Activated CD4-positive, alpha-beta T cell treated with anti-CD3 and anti-CD28 coated beads, Interleukin-2, Interleukin-6, amounts not matched to agents 100 ng/mL and 50 ng/mL, durations not matched to agents 16 hours and 8 hours (primary cell): ENCODE measurements around the gene TNFAIP8L1.

Experiments used
- DNase-seq: peaks from one replicate; pipeline ENCODE4 v3.0.0-alpha.2; 2020

The TNFAIP8L1 gene

DNA sequence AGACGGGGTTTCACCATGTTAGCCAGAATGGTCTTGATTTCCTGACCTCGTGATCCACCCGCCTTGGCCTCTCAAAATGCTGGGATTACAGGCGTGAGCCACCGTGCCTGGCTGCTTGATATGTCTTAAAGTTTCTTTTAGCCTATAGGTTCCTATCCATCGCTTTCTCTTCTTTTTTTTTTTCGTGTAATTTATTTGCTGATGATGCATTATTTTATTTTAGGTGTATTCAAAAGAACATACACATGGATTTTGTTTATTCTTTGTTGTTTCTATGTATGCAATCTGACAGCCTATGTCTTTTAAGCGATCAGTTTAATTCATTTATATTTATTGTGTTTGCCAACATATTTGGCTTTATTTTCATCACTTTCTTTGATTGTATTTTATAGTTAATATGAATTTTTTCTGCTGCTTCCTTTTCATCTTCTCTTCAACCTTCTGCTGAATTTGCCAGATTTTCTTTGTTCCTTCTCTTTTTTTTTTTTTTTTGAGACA lies 26.0 kb upstream of the TNFAIP8L1 start:
- no peak for DNase-seq

DNA sequence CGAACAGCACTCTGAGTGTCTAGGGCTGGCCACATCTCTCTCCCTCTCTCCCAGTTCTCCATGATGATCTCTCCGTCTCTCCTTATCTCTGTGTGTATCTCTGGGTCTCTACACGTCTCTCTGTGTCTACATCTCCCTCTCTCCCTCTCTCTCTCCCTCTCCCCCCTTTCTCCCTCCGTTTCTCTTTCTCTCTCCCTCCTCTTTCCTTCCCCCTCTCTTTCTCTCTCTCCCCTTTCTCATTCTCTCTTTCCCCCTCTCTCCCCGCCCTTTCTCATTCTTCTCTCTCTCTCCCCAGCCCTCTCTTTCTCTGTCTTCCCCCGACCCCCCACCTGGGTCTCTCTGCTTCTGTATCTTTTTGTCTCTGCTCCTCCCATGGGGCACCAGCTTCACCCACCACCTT lies 21.3 kb upstream of the TNFAIP8L1 start:
- DNase-seq: no peak

GRCh38 chr19:4619668-4620294 lies 19.5 kb upstream of the TNFAIP8L1 start:
- no peak for DNase-seq

DNA sequence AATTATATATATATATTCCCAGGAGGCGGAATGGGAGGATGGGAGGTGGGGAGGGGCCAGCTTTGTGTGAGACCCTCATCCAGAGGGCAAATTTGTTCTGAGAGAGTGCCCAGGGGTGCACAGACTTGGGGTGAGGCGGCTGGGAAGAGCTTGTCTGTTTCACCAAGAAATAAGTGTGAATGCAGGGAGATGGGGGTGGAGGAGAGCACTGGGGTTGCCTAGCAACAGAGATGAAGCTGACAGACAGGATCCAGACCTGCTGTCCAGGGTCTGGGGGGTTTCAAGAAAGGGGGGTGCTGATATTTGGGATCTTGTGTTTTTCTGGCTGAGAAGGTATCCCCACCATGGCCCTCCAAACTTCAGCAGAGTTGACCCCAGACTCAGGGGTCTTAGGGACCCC lies 18.6 kb upstream of the TNFAIP8L1 start:
- no peak for DNase-seq

DNA sequence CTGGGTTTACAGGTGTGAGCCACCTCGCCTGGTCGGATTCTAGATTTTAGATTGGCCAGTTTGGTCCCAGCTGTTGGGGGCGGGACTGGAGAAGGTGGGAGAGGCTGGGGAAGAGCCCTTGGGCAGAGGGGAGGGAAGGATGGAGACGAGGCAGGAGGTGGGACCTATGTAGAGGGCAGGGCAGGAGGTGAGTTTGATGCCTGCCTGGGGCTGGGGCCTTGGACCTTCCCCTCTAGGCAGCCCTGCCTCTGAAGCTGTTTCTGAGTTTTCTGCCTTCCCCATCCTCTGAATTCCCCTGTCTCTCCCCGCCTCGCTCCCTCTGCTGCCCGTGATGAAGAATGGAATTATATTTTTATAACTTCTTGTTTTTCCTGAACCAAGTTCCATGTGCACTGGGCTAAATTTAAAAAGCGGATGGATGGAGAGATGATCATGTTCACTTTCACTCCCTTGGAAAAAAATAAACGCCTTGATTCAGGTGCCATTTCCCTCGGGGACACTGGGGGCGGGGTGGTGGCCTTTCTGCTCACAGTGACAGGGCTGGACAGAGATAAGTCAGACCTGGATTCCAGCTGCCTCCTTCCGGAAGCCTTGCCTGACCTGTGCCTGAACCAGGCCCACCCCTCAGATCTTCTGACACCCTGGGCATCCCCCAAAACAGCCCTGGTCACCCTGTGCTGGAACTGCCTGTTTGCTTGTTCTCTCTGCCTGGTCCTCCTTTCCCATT lies 16.5 kb upstream of the TNFAIP8L1 start:
- DNase-seq: no peak

GRCh38 chr19:4624301-4624700 lies 15.0 kb upstream of the TNFAIP8L1 start:
- DNase-seq: no peak

GRCh38 chr19:4624733-4625362 lies 14.5 kb upstream of the TNFAIP8L1 start:
- DNase-seq: no peak

DNA sequence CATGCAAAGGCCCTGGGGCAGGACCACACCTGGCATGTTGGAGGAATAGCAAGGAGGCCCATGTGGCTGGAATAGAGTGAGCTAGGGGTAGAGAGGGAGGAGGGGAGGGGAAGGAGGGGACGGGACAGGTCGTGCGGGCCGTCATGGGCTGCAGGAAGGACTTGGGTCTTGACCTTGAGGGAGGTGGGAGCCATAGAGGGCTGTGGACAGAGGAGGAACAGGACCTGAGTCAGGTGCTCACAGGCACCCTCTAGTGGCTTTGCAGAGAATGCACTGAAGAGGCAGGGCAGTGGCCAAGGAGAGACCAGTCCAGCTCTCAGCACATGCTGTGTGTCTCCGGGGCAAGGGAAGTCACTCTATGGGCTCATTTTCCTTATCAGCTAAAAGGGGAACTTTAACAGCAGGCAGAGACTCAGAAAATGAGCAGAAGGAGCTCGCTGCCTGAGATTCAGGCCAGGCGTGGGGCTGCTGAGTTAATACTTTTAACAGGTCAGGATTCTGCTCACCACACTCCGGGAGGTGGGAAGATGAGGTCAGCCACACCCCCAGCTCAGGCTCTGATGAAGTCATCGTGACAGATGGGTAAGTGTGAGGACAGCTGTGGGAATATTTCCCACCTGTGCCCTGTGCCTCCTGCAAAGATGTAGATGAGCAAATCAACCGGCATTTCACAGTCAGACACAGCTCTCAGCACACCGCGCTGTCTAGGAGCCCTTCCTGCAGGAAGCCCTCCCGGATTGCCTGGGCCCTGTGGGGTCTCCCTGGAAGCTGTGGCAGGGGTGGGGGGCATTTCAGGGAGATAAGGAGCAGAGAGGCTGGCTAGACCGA lies 6.0 kb upstream of the TNFAIP8L1 start:
- peak; percentile 74 for DNase-seq

GRCh38 chr19:4635754-4636116 lies 3.6 kb upstream of the TNFAIP8L1 start:
- DNase-seq: no peak

GRCh38 chr19:4636151-4636717 lies 3.1 kb upstream of the TNFAIP8L1 start:
- peak; percentile 85 for DNase-seq

- DNase-seq: no peak
These were observed 2.6 kb upstream of the TNFAIP8L1 start for GRCh38 chr19:4636761-4637160.

- no peak for DNase-seq
These were observed 999 bp upstream of the TNFAIP8L1 start for GRCh38 chr19:4638317-4638716.

DNA sequence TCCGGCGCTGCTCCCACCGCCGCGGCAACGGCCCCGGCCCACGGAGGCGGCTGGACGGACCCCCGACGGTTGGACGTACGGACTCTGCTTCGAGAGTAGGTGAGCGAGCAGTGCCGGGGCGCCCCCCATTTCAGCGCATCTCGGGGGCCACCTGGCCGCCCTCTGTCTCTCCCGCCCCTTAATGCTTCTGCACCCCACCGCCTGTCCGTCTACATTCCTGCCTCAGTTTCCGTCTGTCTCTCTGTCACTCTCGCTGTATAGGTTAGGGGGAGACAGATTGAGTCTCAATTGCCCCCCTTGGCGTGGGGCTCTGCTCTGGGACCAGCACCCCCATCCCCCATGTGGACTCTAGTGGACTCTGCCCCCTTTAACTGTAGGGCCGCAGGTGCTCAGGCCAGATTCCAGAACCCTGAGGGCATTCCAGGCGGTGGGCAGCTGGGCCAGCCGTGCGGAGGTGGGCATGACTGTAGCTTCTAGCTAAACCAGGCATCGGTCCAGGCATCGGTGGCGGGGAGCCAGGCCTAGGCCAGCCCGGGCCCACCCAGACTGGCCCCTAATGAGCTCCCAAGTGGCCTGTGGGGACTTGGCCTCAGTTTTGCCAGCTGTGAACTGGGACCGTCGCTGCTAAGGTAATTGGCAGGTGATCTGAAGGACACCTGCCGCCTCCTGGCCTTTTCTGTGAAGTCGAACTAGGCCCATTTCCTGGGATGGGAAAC lies 373 bp downstream of the TNFAIP8L1 start:
- DNase-seq: no peak

- DNase-seq: no peak
These were observed 1.1 kb downstream of the TNFAIP8L1 start for GRCh38 chr19:4640247-4641000.

DNA sequence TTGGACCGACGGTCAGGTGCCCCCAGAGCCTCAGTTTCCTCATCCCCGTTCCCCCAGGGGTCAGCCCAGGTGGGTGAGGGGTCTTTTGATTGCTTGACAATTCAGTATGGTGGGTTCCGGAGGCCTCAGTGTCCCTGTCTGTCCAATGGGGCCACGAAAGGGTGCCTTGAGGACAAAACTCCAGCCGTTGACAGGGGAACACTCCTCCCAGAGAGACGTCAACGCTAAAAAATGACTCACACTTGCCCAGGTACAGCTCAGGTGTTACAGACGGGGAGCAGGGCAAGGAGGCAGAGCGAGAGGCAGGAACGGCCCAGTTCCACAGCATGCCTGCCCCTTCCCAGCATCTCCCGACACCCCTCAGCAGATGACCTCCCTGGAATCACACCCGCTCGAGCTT lies 1.8 kb downstream of the TNFAIP8L1 start:
- DNase-seq: no peak

- no peak for DNase-seq
These were observed 3.3 kb downstream of the TNFAIP8L1 start for GRCh38 chr19:4642625-4643024.

DNA sequence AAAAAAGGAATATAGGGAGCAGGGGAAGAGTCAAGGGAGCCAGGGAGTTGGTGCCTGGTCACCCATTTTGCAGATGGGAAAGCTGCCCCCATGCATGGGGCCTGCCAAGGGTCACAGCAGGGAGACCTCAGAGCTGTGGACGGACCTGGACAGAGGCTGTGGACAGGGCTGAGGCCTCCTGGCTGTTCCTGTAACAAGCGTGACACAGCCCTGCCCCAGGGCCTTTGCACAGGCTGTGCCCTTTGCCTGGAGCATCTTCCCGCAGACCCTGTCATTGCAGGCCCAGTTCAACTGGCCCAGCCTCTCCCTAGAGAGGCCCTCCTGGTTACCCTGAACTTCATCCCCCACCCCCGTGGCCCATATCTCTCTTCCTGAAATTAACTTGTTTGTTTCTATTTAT lies 6.4 kb downstream of the TNFAIP8L1 start:
- DNase-seq: no peak

DNA sequence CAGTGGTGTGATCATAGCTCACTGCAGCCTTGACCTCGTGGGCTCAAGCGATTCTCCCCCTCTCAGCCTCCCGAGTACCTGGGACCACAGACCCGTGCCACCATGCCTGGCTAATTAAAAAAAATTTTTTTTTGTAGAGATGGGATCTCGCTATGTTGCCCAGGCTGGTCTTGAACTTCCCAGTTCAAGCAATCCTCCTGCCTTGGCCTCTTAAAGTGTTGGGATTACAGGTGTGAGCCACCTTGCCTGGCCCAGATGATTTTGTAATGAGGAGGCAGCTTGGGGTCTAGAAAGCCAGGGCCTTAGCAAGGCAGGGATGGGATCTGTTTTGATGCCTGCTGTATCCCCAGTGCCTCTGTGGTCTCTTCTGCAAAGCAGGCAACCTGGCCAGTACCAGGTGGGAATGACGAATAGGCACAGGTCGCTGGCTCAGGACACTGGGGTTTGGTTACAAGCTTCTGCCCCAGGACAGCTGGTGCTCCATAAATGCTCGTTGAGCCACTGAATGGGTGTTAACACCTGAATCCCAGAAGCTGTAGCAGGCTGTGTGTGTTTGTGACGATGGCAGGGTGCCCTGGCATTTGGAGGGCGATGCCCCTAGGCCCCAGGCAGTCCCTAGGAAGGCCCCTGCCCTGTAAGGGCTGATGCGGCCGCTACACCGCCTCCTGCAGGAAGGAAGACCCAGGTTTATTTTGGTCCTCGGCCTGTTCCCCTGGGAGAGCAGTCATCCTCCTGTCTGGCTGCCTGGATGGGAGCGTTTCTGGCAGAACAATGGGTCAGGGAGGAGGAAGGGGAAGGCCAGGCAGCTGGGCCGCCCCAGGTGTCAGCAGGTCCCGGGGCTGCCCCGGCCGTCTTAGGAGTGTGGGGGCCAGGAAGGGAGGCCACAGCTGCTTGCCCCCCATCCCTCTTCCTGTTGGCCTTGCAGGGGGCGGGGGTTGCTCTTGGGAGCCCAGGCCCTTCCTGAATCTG lies 8.6 kb downstream of the TNFAIP8L1 start:
- DNase-seq: no peak

DNA sequence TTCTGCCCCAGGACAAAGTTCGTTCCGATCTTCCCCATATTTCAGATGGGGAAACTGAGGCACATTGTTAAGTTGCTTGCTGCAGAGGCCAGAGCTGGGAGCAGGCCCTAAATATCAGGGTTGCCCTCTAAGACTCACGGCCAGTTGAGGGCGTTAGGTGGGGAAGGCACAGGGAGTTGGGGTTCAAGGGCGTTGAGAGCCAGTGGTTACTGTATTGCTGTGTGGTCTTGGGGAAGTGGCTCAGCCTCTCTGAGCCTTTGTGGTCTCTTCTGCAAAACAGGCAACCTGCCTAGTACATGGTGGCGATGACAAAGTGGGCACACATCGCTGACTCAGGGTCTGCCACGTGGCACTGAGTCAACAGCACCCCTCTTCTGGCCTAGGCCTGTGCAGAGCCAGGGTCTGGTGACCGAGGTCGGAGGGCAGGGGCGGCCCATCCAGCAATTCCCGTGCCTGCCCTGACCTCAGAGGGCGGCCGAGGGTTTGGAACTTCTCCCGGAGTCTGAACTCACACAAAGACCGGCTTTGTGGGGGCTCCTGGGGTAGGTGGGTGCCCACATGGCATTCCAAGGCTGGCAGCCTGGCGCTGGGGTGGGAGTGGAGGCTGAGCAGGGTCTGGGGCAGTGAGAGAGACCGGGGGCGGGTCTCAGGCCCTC lies 10.2 kb downstream of the TNFAIP8L1 start:
- no peak for DNase-seq

DNA sequence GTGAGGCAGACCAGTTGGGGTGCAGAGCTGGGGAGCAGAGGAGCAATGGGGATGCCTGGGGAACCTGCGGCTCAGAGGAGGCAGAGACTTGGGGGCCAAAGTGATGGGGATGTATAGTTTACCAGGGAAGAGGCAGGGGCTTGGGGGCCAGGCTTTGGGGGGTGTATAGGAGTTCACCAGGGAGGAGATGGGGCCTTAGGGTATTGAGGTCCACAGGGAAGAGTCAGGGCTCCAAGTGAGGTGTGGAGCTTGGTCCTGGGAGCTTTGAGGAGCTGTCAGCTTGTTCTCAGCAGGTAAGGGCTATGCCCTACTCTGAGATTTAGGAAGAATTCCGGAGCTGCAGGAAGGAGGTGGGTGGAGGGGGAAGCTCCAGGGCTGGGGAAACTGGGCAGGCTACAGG lies 10.8 kb downstream of the TNFAIP8L1 start:
- DNase-seq: no peak
